Activated T-helper 9 cell treated with anti-CD3 and anti-CD28 coated beads, Interleukin-2, amount 50 U/mL, for 16 hours (primary cell): Measurements from ENCODE around the gene IP6K3.

Source experiments
- DNase-seq: peaks from one replicate; pipeline ENCODE4 v3.0.0-alpha.2; 2020; ENCODE audit warnings: low read depth

IP6K3 gene

GRCh38 chr6:33740794-33741193 is 5.9 kb downstream of the IP6K3 start:
- no peak for DNase-seq

- DNase-seq = no peak
Observed at GRCh38 chr6:33740204-33740608, 6.5 kb downstream of the IP6K3 start.

GRCh38 chr6:33739571-33739970 is 7.1 kb downstream of the IP6K3 start:
- no peak for DNase-seq

- DNase-seq = no peak
Observed at GRCh38 chr6:33738879-33739278, 7.8 kb downstream of the IP6K3 start.

- DNase-seq = no peak
Observed at GRCh38 chr6:33738153-33738552, 8.6 kb downstream of the IP6K3 start.

GRCh38 chr6:33737267-33738026 is 9.3 kb downstream of the IP6K3 start:
- no peak for DNase-seq

GRCh38 chr6:33735216-33735615 is 11.5 kb downstream of the IP6K3 start:
- no peak for DNase-seq

- DNase-seq = no peak
Observed at GRCh38 chr6:33733709-33734007, 13.0 kb downstream of the IP6K3 start.

GRCh38 chr6:33732817-33733708 is 13.6 kb downstream of the IP6K3 start:
- DNase-seq = no peak

- no peak for DNase-seq
Observed at GRCh38 chr6:33732385-33732784, 14.3 kb downstream of the IP6K3 start.

- DNase-seq = no peak
Observed at GRCh38 chr6:33731751-33732282, 14.9 kb downstream of the IP6K3 start.

GRCh38 chr6:33731035-33731434 is 15.7 kb downstream of the IP6K3 start:
- DNase-seq = no peak

- no peak for DNase-seq
Observed at GRCh38 chr6:33730611-33731010, 16.1 kb downstream of the IP6K3 start.

GRCh38 chr6:33729059-33729458 is 17.6 kb downstream of the IP6K3 start:
- no peak for DNase-seq

- DNase-seq = no peak
Observed at GRCh38 chr6:33728438-33728837, 18.3 kb downstream of the IP6K3 start.

- DNase-seq = no peak
Observed at GRCh38 chr6:33727932-33728331, 18.8 kb downstream of the IP6K3 start.

GRCh38 chr6:33727126-33727525 is 19.6 kb downstream of the IP6K3 start:
- DNase-seq = no peak

- DNase-seq = no peak
Observed at GRCh38 chr6:33726696-33727095, 20.0 kb downstream of the IP6K3 start.

- no peak for DNase-seq
Observed at GRCh38 chr6:33725891-33726673, 20.6 kb downstream of the IP6K3 start.

GRCh38 chr6:33725222-33725621 is 21.5 kb downstream of the IP6K3 start:
- DNase-seq = no peak

- DNase-seq = no peak
Observed at GRCh38 chr6:33724102-33725023, 22.3 kb downstream of the IP6K3 start.
